ENCODE results near the gene IRAK3. TPM values are rescaled to one million over a fixed set of nuclear protein-coding genes. Genes with fewer than 3 reads are reported as not detected.

IRAK3 gene
- total RNA-seq, 4 donors from 2014 or later: 1.5 to 14.1 (median 7.7) TPM

- DNase-seq: no peak
- intact Hi-C loops (cut with DNase I): no loop called here
- no peaks in the 10 kb centered on the region for H3K9me3 ChIP-seq
- H3K27ac ChIP-seq: no peak overlapping the region
- no peaks in the 10 kb centered on the region for H3K27me3 ChIP-seq
- peaks cover 0 to 25% (median 6%) of the 10 kb centered on the region in 3 donors for H3K4me1 ChIP-seq
- TF ChIP-seq CTCF (IDR thresholded peaks at IDR 0.05): no peak
- no peak for TF ChIP-seq POLR2A (IDR thresholded peaks at IDR 0.05)
- no peak overlapping the region for H3K4me3 ChIP-seq
- peaks cover 0 to 36% (median 0%) of the 10 kb centered on the region in 3 donors for H3K36me3 ChIP-seq
Observed at GRCh38 chr12:66154776-66155175, 34.2 kb upstream of the IRAK3 start.

GRCh38 chr12:66156654-66157053 is 32.4 kb upstream of the IRAK3 start:
- H3K9me3 ChIP-seq: no peaks in the 10 kb centered on the region
- 87 to 92% methylated on average over 2 of the region's 2 CpGs for whole genome bisulfite sequencing, 2 donors
- H3K4me1 ChIP-seq: peaks cover 0 to 25% (median 6%) of the 10 kb centered on the region in 3 donors
- H3K4me3 ChIP-seq: no peak overlapping the region
- intact Hi-C loops (cut with DNase I): no loop called here
- no peaks in the 10 kb centered on the region for H3K27me3 ChIP-seq
- peaks cover 0 to 34% (median 0%) of the 10 kb centered on the region in 3 donors for H3K36me3 ChIP-seq
- TF ChIP-seq CTCF (IDR thresholded peaks at IDR 0.05) (no peak), POLR2A (IDR thresholded peaks at IDR 0.05) (no peak)
- no peak overlapping the region for H3K27ac ChIP-seq
- no peak for DNase-seq

GRCh38 chr12:66159123-66159522 is 29.9 kb upstream of the IRAK3 start:
- no peak for TF ChIP-seq CTCF (IDR thresholded peaks at IDR 0.05)
- no peak for TF ChIP-seq POLR2A (IDR thresholded peaks at IDR 0.05)
- Histone ChIP-seq H3K4me3 (no peak overlapping the region), H3K9me3 (no peaks in the 10 kb centered on the region), H3K27ac (no peak overlapping the region), H3K36me3 (peaks cover 0 to 32% (median 0%) of the 10 kb centered on the region in 3 donors), H3K27me3 (no peaks in the 10 kb centered on the region), H3K4me1 (peaks cover 0 to 23% (median 6%) of the 10 kb centered on the region in 3 donors)
- DNase-seq: no peak
- intact Hi-C loops (cut with DNase I): no loop called here

GRCh38 chr12:66160704-66161103 is 28.3 kb upstream of the IRAK3 start:
- Histone ChIP-seq H3K36me3 (peaks cover 0 to 38% (median 0%) of the 10 kb centered on the region in 3 donors), H3K4me3 (no peak overlapping the region), H3K27me3 (no peaks in the 10 kb centered on the region), H3K27ac (no peak overlapping the region), H3K4me1 (peaks cover 0 to 13% (median 0%) of the 10 kb centered on the region in 3 donors), H3K9me3 (peaks cover 0 to 3% (median 0%) of the 10 kb centered on the region in 3 donors)
- no peak for TF ChIP-seq CTCF (IDR thresholded peaks at IDR 0.05)
- no peak for TF ChIP-seq POLR2A (IDR thresholded peaks at IDR 0.05)
- 90 to 96% methylated on average over 4 to 17 of the region's 28 CpGs for WGBS, 2 donors
- DNase-seq: no peak
- intact Hi-C loops (cut with DNase I): no loop called here

GRCh38 chr12:66162701-66163100 is 26.3 kb upstream of the IRAK3 start:
- Histone ChIP-seq H3K27me3 (no peaks in the 10 kb centered on the region), H3K27ac (no peak overlapping the region), H3K9me3 (peaks cover 0 to 3% (median 0%) of the 10 kb centered on the region in 3 donors), H3K4me3 (no peak overlapping the region), H3K4me1 (peaks cover 0 to 23% (median 0%) of the 10 kb centered on the region in 3 donors), H3K36me3 (peaks cover 0 to 52% (median 0%) of the 10 kb centered on the region in 3 donors)
- 78 to 84% methylated on average over 2 of the region's 2 CpGs for WGBS, 2 donors
- TF ChIP-seq POLR2A (IDR thresholded peaks at IDR 0.05) (no peak), CTCF (IDR thresholded peaks at IDR 0.05) (no peak)
- intact Hi-C loops (cut with DNase I): no loop called here
- DNase-seq: no peak
